ENCODE measurements around the gene TMA7.
"Not testable (repeated sequence)": the region's sequence is repeated elsewhere in the genome, so short reads cannot be mapped to it uniquely, and the experiment has no call there.

TMA7 gene

DNA sequence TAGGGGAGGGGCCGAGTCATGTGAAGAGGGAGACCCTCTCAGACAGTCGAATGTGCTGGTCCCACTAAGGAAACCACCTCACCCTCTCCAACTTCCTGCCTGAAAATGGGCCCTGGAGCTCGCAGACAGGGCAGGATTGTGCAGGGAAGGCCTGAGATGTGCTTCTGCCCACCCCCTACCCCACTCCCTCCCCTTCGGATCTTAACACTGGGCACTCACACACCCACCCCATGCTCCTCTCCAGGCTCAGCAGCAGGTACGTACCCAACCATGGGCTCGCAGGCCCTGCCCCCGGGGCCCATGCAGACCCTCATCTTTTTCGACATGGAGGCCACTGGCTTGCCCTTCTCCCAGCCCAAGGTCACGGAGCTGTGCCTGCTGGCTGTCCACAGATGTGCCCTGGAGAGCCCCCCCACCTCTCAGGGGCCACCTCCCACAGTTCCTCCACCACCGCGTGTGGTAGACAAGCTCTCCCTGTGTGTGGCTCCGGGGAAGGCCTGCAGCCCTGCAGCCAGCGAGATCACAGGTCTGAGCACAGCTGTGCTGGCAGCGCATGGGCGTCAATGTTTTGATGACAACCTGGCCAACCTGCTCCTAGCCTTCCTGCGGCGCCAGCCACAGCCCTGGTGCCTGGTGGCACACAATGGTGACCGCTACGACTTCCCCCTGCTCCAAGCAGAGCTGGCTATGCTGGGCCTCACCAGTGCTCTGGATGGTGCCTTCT, 26.5 kb downstream of the TMA7 start:
- DNase-seq (ENCODE audit: insufficient read length) (no peak), FAIRE-seq (peak; percentile 92)
- TF ChIP-seq POLR2AphosphoS5 (IDR thresholded peaks at IDR 0.05; ENCODE audit: low read depth, low read length) = peak; percentile 58; the same call in 1 of the 2 replicates
- TF ChIP-seq TAF1 (IDR thresholded peaks at IDR 0.05; ENCODE audit: borderline replicate concordance, low read depth, low read length) = no peak
- peak; percentile 50; the same call in 1 of the 2 replicates for TF ChIP-seq POLR2A (IDR thresholded peaks at IDR 0.05; ENCODE audit: low read depth, low read length)

GRCh38 chr3:48467110-48467454, 27.0 kb downstream of the TMA7 start:
- peak; percentile 14 for FAIRE-seq
- TF ChIP-seq TAF1 (IDR thresholded peaks at IDR 0.05; ENCODE audit: borderline replicate concordance, low read depth, low read length) (no peak), POLR2A (IDR thresholded peaks at IDR 0.05; ENCODE audit: low read depth, low read length) (no peak), POLR2AphosphoS5 (IDR thresholded peaks at IDR 0.05; ENCODE audit: low read depth, low read length) (no peak)
- no peak for DNase-seq (ENCODE audit: insufficient read length)

DNA sequence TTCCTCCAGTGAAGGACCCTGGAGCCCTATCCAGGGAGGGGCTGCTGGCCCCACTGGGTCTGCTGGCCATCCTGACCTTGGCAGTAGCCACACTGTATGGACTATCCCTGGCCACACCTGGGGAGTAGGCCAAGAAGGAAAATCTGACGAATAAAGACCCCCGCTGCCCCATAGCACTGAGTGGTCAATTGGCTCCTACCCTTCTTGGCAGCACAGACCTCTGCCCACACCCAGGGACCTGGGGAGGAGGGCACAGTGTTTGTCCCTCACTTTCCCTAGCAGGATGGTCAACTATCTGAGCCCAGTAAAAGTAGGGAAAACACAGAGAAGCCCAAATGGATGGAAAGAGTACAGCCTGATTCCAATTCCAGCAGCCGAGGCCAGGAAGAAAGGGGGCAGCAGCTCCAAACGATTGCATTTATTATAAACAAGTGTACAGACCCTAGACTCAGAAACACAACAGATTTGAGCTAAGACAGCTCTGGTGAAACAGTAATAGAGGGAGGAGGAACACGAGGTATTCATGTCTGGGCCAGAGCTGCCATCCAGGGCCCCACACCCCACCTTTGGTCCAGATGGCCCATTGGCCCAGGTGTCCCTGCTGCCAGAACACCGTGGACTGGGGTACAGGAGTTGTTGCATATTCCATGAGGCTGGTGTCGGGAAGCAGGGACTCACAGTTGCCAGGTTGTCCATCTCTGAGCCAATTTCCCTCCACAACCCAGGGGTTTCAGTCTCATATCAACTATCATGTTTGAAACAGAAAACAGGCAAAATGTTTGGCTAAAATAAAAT, 27.6 kb downstream of the TMA7 start:
- FAIRE-seq = no peak
- no peak for DNase-seq (ENCODE audit: insufficient read length)

GRCh38 chr3:48468329-48468731, 28.3 kb downstream of the TMA7 start:
- DNase-seq (ENCODE audit: insufficient read length) (no peak), FAIRE-seq (no peak)
- peak; percentile 74; the same call in 1 of the 2 replicates for TF ChIP-seq POLR2AphosphoS5 (IDR thresholded peaks at IDR 0.05; ENCODE audit: low read depth, low read length)
- TF ChIP-seq POLR2A (IDR thresholded peaks at IDR 0.05; ENCODE audit: low read depth, low read length) = no peak; the same call in 1 of the 2 replicates

More for the DNA sequence above, 27.6 kb downstream of the TMA7 start:
- TF ChIP-seq POLR2AphosphoS5 (IDR thresholded peaks at IDR 0.05; ENCODE audit: low read depth, low read length) (no peak), TAF1 (IDR thresholded peaks at IDR 0.05; ENCODE audit: borderline replicate concordance, low read depth, low read length) (no peak), POLR2A (IDR thresholded peaks at IDR 0.05; ENCODE audit: low read depth, low read length) (no peak; the same call in 1 of the 2 replicates)

DNA sequence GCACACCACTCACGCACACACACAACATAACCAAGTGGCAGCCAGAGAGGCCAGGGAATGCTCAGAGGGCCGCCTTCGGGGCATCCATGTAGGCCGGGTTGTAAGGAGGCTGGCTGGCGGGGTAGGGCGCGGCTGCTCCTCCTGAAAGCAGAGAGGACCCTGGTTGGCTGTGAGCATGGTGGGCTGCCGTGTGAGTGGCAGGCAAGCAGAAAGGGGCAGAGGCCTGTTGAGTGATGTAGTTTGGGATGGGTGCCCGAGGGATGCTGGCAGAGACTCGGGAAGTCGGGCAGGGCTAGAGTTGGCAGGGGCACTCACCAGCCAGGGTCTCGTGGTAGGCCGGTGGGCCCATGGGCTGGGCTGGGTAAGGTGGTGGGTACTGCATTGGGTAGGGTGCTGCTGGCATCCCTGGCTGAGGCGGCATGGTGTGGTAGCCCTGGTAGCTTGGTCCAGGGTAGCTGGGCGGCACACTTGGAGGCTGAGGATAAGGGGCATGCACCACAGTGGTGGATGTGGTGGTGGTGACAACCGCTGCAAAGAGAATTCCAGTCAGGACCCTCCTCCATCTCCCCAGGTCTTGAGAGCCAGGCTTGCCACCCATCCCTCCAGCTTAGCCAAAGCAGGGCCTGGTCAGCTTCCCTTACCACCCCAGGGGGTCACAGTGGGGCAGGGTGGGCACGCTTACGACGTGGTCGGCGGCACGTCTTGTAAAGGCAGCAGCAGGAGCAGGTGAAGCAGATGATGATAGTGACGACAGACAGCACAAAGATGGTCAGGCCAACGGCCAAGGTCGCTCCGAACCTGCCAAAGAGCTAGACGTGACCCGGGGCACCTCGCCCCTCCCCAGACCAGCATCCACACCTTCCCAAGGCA, 29.2 kb downstream of the TMA7 start:
- TF ChIP-seq TAF1 (IDR thresholded peaks at IDR 0.05; ENCODE audit: borderline replicate concordance, low read depth, low read length) (no peak), POLR2A (IDR thresholded peaks at IDR 0.05; ENCODE audit: low read depth, low read length) (peak; percentile 43; the same call in 1 of the 2 replicates), POLR2AphosphoS5 (IDR thresholded peaks at IDR 0.05; ENCODE audit: low read depth, low read length) (peak; percentile 51)
- FAIRE-seq (no peak), DNase-seq (ENCODE audit: insufficient read length) (no peak)

DNA sequence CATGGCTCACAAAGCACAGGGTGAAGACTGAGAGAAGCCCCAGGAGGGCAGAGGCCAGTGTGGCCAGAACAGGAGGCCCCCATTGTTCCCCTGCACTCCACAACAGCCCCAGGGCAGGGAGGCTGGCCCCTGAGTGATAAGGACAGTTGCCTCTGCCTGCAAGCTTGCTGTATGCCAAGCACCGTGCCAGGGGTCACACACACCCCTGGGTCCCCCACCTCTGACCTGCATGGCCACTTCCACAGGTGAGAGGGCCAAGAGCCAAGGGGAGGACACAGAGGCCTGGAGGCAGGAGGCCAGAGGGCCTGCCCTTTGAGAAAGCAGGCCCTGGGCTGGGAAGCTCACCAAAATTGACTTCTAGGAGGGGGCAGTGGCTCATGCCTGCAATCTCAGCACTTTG, 30.2 kb downstream of the TMA7 start:
- DNase-seq (ENCODE audit: insufficient read length) (no peak), FAIRE-seq (no peak)
- no peak for TF ChIP-seq TAF1 (IDR thresholded peaks at IDR 0.05; ENCODE audit: borderline replicate concordance, low read depth, low read length)
- no peak for TF ChIP-seq POLR2AphosphoS5 (IDR thresholded peaks at IDR 0.05; ENCODE audit: low read depth, low read length)
- no peak for TF ChIP-seq POLR2A (IDR thresholded peaks at IDR 0.05; ENCODE audit: low read depth, low read length)

- DNase-seq (ENCODE audit: insufficient read length) (no peak), FAIRE-seq (no peak)
- TF ChIP-seq TAF1 (IDR thresholded peaks at IDR 0.05; ENCODE audit: borderline replicate concordance, low read depth, low read length) (no peak), POLR2A (IDR thresholded peaks at IDR 0.05; ENCODE audit: low read depth, low read length) (no peak), POLR2AphosphoS5 (IDR thresholded peaks at IDR 0.05; ENCODE audit: low read depth, low read length) (no peak)
These were observed 32.5 kb downstream of the TMA7 start for GRCh38 chr3:48472673-48472922.

GRCh38 chr3:48472923-48473616, 33.0 kb downstream of the TMA7 start:
- FAIRE-seq = peak; percentile 100
- TF ChIP-seq POLR2A (IDR thresholded peaks at IDR 0.05; ENCODE audit: low read depth, low read length) (peak; percentile 85), POLR2AphosphoS5 (IDR thresholded peaks at IDR 0.05; ENCODE audit: low read depth, low read length) (peak; percentile 92), TAF1 (IDR thresholded peaks at IDR 0.05; ENCODE audit: borderline replicate concordance, low read depth, low read length) (peak; percentile 68; the same call in 1 of the 2 replicates)
- peak; percentile 88 for DNase-seq (ENCODE audit: insufficient read length)

DNA sequence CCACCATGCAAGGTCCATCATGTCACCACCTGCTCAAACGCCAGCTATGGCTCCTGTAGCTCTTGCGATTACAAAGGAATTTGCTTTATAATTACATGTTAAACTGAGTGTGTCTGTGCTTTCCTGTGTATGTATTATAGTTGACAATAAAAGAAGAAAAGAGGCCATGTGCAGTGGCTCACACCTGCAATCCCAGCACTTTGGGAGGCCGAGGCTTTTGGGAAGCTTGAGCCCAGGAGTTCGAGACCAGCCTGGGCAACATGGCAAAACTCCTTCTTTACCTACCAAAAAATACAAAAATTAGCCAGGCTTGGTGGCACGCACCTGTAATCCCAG, 33.5 kb downstream of the TMA7 start:
- TF ChIP-seq TAF1 (IDR thresholded peaks at IDR 0.05; ENCODE audit: borderline replicate concordance, low read depth, low read length) = no peak
- no peak for TF ChIP-seq POLR2A (IDR thresholded peaks at IDR 0.05; ENCODE audit: low read depth, low read length)
- TF ChIP-seq POLR2AphosphoS5 (IDR thresholded peaks at IDR 0.05; ENCODE audit: low read depth, low read length) = no peak
- no peak for DNase-seq (ENCODE audit: insufficient read length)
- FAIRE-seq = no peak

DNA sequence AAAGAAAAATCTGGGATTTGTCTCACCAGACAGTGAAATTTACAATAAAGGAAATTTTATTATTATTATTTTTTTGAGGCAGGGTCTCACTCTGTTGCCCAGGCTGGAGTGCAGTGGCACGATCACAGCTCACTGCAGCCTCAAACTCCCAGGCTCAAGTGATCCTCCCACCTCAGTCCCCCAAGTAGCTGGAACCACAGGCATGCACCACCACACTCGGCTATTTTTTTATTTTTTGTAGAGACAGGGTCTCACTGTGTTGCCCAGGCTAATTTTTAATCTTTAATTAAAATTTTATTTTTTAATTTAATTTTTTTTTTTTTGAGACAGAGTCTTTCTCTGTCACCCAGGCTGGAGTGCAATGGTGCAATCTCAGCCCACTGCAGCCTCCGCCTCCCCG, 34.0 kb downstream of the TMA7 start:
- FAIRE-seq; DNase-seq (ENCODE audit: insufficient read length): not testable (repeated sequence)

DNA sequence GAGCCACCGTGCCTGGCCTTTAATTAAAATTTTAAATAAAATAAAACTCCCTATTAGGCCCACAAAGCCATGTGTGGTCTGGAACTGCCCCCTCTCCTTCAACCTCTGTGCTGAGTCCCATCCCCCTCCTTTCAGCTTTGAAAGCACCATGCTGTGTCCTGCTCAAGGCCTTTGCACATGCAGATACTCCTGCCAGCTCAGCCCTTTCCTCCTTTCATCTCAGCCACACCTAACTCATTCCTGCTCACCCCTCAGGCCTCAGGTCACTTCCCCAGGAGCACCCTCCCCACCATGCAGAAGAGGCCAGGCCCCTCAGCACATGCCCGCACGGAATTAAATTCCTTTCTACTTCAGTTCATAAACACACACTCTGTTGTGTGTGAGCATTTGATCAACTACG, 34.6 kb downstream of the TMA7 start:
- no peak for DNase-seq (ENCODE audit: insufficient read length)
- TF ChIP-seq POLR2A (IDR thresholded peaks at IDR 0.05; ENCODE audit: low read depth, low read length) = no peak
- no peak for TF ChIP-seq POLR2AphosphoS5 (IDR thresholded peaks at IDR 0.05; ENCODE audit: low read depth, low read length)
- no peak for TF ChIP-seq TAF1 (IDR thresholded peaks at IDR 0.05; ENCODE audit: borderline replicate concordance, low read depth, low read length)

More for the DNA sequence above, 34.6 kb downstream of the TMA7 start:
- no peak for FAIRE-seq

Data from GM12892 (cell line).